ENCODE data around the gene UTP18.

DNA sequence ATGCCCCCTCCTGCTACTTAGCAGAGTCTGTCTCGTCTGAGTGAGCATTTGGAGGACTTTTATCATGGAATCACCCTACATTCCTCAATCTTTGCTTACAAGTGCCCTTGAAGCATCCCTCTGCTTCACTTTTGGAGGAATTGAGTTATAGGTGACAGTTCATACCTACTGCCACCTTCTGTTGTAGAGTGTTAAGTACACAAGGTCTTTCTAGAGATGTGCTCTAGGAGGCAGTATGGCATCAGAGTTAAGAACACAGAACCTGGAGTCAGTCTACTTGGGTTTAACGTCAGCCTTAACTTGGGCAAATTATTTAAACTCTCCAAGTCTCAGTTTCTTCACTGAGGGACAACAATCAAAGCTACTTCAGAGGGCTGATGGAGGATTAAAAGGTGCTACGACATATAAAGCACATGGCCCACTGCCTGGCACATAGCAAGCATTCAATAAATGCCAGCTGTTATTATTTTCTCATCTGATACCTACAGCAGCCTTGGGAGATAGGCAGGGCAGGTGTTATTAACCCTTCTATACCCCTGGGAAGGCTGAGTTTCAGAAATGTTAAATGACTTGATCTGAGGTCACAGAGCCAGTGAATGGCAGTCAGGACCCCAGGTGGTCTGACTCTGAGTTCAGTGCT is 62.2 kb downstream of the UTP18 start:
- TF ChIP-seq, protein P1, sequence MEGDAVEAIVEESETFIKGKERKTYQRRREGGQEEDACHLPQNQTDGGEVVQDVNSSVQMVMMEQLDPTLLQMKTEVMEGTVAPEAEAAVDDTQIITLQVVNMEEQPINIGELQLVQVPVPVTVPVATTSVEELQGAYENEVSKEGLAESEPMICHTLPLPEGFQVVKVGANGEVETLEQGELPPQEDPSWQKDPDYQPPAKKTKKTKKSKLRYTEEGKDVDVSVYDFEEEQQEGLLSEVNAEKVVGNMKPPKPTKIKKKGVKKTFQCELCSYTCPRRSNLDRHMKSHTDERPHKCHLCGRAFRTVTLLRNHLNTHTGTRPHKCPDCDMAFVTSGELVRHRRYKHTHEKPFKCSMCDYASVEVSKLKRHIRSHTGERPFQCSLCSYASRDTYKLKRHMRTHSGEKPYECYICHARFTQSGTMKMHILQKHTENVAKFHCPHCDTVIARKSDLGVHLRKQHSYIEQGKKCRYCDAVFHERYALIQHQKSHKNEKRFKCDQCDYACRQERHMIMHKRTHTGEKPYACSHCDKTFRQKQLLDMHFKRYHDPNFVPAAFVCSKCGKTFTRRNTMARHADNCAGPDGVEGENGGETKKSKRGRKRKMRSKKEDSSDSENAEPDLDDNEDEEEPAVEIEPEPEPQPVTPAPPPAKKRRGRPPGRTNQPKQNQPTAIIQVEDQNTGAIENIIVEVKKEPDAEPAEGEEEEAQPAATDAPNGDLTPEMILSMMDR (conservative IDR thresholded peaks at IDR 0.05; ENCODE audit: low read length), result peak; percentile 100
- no peak for TF ChIP-seq EZH2phosphoT487 (IDR thresholded peaks at IDR 0.05; ENCODE audit: borderline replicate concordance)
